HEK293 (cell line): Measurements from ENCODE around the gene KRT5.

ENCODE experiments used
- CTCF ChIA-PET: fragments of 350-600 bp; formaldehyde crosslinking; extraction: SDS; loops from one replicate; lab custom pipeline; 2021; ENCODE audit warnings: antibody characterized with exemption; lab: Yijun Ruan, JAX
- POLR2A ChIA-PET: fragments of 300-600 bp; formaldehyde crosslinking; extraction: SDS; loops from one replicate; lab custom pipeline; 2020; ENCODE audit warnings: antibody characterized with exemption, inconsistent platforms; lab: Yijun Ruan, JAX
- H3K27ac ChIP-seq: fragments of 200-500 bp; sonication (Bioruptor generic); 2 replicates; pipeline ENCODE4 v1.5.1; 2014; ENCODE audit warnings: low read depth, low read length, control low read depth, inconsistent platforms; ENCODE audit errors: extremely low read depth
- H3K36me3 ChIP-seq, 2 experiments: fragments of 200-500 bp in 1 of 2; sonication (Bioruptor generic) in 1 of 2; 1 replicate in 1 of 2; 2 replicates in 1 of 2; pipeline ENCODE4 v1.5.1; 2014 to 2017; ENCODE audit warnings: inconsistent platforms in 2 of 2, low read length in 2 of 2; ENCODE audit not compliant: control insufficient read depth in 2 of 2, insufficient read depth in 1 of 2
- H3K4me1 ChIP-seq: fragments of 200-500 bp; sonication (Bioruptor generic); 2 replicates; pipeline ENCODE4 v1.5.1; 2014; ENCODE audit warnings: mild to moderate bottlenecking, low read length, inconsistent platforms; ENCODE audit not compliant: control insufficient read depth, insufficient read depth
- H3K4me3 ChIP-seq: 2 replicates; pipeline ENCODE4 v1.5.1; 2011; ENCODE audit warnings: low read depth, mild to moderate bottlenecking, control low read depth, low read length, moderate library complexity
- H3K9me3 ChIP-seq: fragments of 200-500 bp; sonication (Bioruptor generic); 2 replicates; pipeline ENCODE4 v1.5.1; 2014; ENCODE audit warnings: low read depth, low read length, inconsistent platforms; ENCODE audit not compliant: control insufficient read depth, insufficient read depth
- IKZF3 ChIP-seq: fragments of 450-650 bp; IDR thresholded peaks from 2 replicates; pipeline ENCODE4 v1.5.0; 2018; ENCODE audit warnings: missing biosample characterization, mild to moderate bottlenecking, missing genetic modification characterization, moderate library complexity
- KLF9 ChIP-seq: fragments of 450-650 bp; formaldehyde crosslinking; IDR thresholded peaks from 2 replicates; pipeline ENCODE4 v1.5.1; 2016; ENCODE audit warnings: missing biosample characterization, missing genetic modification characterization, low read depth
- SP3 ChIP-seq: fragments of 450-650 bp; formaldehyde crosslinking; IDR thresholded peaks from 2 replicates; pipeline ENCODE4 v1.5.1; 2016; ENCODE audit warnings: missing biosample characterization, missing genetic modification characterization
- ZBTB10 ChIP-seq: fragments of 450-650 bp; formaldehyde crosslinking; IDR thresholded peaks from 2 replicates; pipeline ENCODE4 v1.5.1; 2016; ENCODE audit warnings: missing biosample characterization, missing genetic modification characterization
- ZBTB11 ChIP-seq: fragments of 450-650 bp; formaldehyde crosslinking; conservative IDR thresholded peaks from 2 replicates; pipeline ENCODE4 v1.5.1; 2016; ENCODE audit warnings: low read depth, missing biosample characterization, missing genetic modification characterization
- ZBTB21 ChIP-seq: fragments of 450-650 bp; formaldehyde crosslinking; IDR thresholded peaks from 2 replicates; pipeline ENCODE4 v1.5.1; 2017; ENCODE audit warnings: missing biosample characterization, missing genetic modification characterization
- ZBTB26 ChIP-seq: fragments of 450-650 bp; formaldehyde crosslinking; optimal IDR thresholded peaks from 2 replicates; pipeline ENCODE3; 2016; ENCODE audit warnings: missing biosample characterization, mild to moderate bottlenecking, missing genetic modification characterization
- ZBTB44 ChIP-seq: fragments of 450-650 bp; IDR thresholded peaks from 2 replicates; pipeline ENCODE4 v1.5.1; 2018; ENCODE audit warnings: missing biosample characterization, mild to moderate bottlenecking, missing genetic modification characterization
- ZBTB7A ChIP-seq: fragments of 450-650 bp; formaldehyde crosslinking; IDR thresholded peaks from 2 replicates; pipeline ENCODE4 v1.5.1; 2016; ENCODE audit warnings: low read depth, missing biosample characterization, missing genetic modification characterization
- ZEB2 ChIP-seq: fragments of 450-650 bp; formaldehyde crosslinking; IDR thresholded peaks from 2 replicates; pipeline ENCODE4 v1.5.1; 2016; ENCODE audit warnings: missing biosample characterization, missing genetic modification characterization
- ZNF114 ChIP-seq: fragments of 450-650 bp; formaldehyde crosslinking; IDR thresholded peaks from 2 replicates; pipeline ENCODE4 v1.5.0; 2017; ENCODE audit warnings: missing biosample characterization, missing genetic modification characterization
- ZNF133 ChIP-seq: fragments of 450-650 bp; formaldehyde crosslinking; IDR thresholded peaks from 2 replicates; pipeline ENCODE4 v1.5.1; 2016; ENCODE audit warnings: missing biosample characterization, missing genetic modification characterization
- ZNF248 ChIP-seq: fragments of 450-650 bp; formaldehyde crosslinking; IDR thresholded peaks from 2 replicates; pipeline ENCODE4 v1.5.1; 2017; ENCODE audit warnings: missing biosample characterization, missing genetic modification characterization
- ZNF280D ChIP-seq: fragments of 450-650 bp; formaldehyde crosslinking; IDR thresholded peaks from 2 replicates; pipeline ENCODE4 v1.5.1; 2016; ENCODE audit warnings: missing biosample characterization, missing genetic modification characterization
- ZNF544 ChIP-seq: fragments of 450-650 bp; formaldehyde crosslinking; IDR thresholded peaks from 2 replicates; pipeline ENCODE4 v1.5.0; 2017; ENCODE audit warnings: missing biosample characterization, missing genetic modification characterization
- ZNF658 ChIP-seq: fragments of 450-650 bp; formaldehyde crosslinking; IDR thresholded peaks from 2 replicates; pipeline ENCODE4; 2016; ENCODE audit warnings: missing biosample characterization, missing genetic modification characterization
- ZNF792 ChIP-seq: fragments of 450-650 bp; formaldehyde crosslinking; IDR thresholded peaks from 2 replicates; pipeline ENCODE4 v1.5.1; 2016; ENCODE audit warnings: missing biosample characterization, missing genetic modification characterization
- ZNF843 ChIP-seq: fragments of 450-650 bp; formaldehyde crosslinking; IDR thresholded peaks from 2 replicates; pipeline ENCODE4 v1.5.1; 2016; ENCODE audit warnings: missing biosample characterization, missing genetic modification characterization
- ZSCAN4 ChIP-seq: fragments of 450-650 bp; formaldehyde crosslinking; IDR thresholded peaks from 2 replicates; pipeline ENCODE4 v1.5.1; 2017; ENCODE audit warnings: missing biosample characterization, missing genetic modification characterization
- ZSCAN5A ChIP-seq: fragments of 450-650 bp; formaldehyde crosslinking; IDR thresholded peaks from 2 replicates; pipeline ENCODE4 v1.5.1; 2016; ENCODE audit warnings: missing biosample characterization, missing genetic modification characterization

KRT5 gene

GRCh38 chr12:52529846-52530245, 9.7 kb upstream of the KRT5 start:
- TF ChIP-seq KLF9 (tag by site-specific recombination) = no peak
- Histone ChIP-seq H3K9me3 (no peaks in the 10 kb centered on the region), H3K27ac (no peak overlapping the region), H3K36me3 (no peaks in the 10 kb centered on the region), H3K4me1 (no peaks in the 10 kb centered on the region), H3K4me3 (no peak overlapping the region)
- ChIA-PET POLR2A (no interaction called here), CTCF (interaction anchor here (0.8 kb wide), 1 partner anchor 341 kb away, joined by 3 read pairs; no protein-coding TSS in a partner anchor)

- no peak for TF ChIP-seq ZSCAN4
- TF ChIP-seq ZBTB26 (tag by site-specific recombination) = no peak
- no peak for TF ChIP-seq ZNF843 (tag by site-specific recombination)
- no peak for TF ChIP-seq ZNF114
- TF ChIP-seq ZBTB10 (tag by site-specific recombination) = no peak
- no peak for TF ChIP-seq ZBTB7A (tag by site-specific recombination)
- no peak for TF ChIP-seq ZNF133 (tag by site-specific recombination)
- no peak for TF ChIP-seq ZNF792 (tag by site-specific recombination)
- no peak for TF ChIP-seq ZSCAN5A (tag by site-specific recombination)
- no peak for TF ChIP-seq ZBTB21 (tag by site-specific recombination)
- TF ChIP-seq ZNF280D (tag by site-specific recombination) = no peak
- no peak for TF ChIP-seq ZBTB44 (tag by site-specific recombination)
- no peak for TF ChIP-seq ZBTB11 (tag by site-specific recombination)
- no peak for TF ChIP-seq ZNF658
- TF ChIP-seq SP3 (tag by site-specific recombination) = no peak
- TF ChIP-seq IKZF3 = no peak
- TF ChIP-seq ZNF248 = no peak
- no peak for TF ChIP-seq ZEB2 (tag by site-specific recombination)
- TF ChIP-seq ZNF544 = no peak
- no peak overlapping the region for H3K4me3 ChIP-seq
- CTCF ChIA-PET = no interaction called here
- POLR2A ChIA-PET = no interaction called here
- H3K27ac ChIP-seq = no peak overlapping the region
- no peaks in the 10 kb centered on the region for H3K4me1 ChIP-seq
- no peaks in the 10 kb centered on the region for H3K9me3 ChIP-seq
- no peaks in the 10 kb centered on the region for H3K36me3 ChIP-seq
Observed at GRCh38 chr12:52529417-52529816, 9.2 kb upstream of the KRT5 start.
